GM12874 (cell line): Measurements from ENCODE around the gene DNAJC30.

ENCODE experiments used
- TF ChIP-seq, protein P1 (sequence below): IDR thresholded peaks from 2 replicates; pipeline ENCODE4 v1.5.1; 2011; ENCODE audit warnings: low read depth, mild to moderate bottlenecking, control low read depth, low read length, moderate library complexity; ENCODE audit not compliant: insufficient read depth

DNAJC30 gene

GRCh38 chr7:73683788-73684693 lies 788 bp upstream of the DNAJC30 start:
- TF ChIP-seq, protein P1, sequence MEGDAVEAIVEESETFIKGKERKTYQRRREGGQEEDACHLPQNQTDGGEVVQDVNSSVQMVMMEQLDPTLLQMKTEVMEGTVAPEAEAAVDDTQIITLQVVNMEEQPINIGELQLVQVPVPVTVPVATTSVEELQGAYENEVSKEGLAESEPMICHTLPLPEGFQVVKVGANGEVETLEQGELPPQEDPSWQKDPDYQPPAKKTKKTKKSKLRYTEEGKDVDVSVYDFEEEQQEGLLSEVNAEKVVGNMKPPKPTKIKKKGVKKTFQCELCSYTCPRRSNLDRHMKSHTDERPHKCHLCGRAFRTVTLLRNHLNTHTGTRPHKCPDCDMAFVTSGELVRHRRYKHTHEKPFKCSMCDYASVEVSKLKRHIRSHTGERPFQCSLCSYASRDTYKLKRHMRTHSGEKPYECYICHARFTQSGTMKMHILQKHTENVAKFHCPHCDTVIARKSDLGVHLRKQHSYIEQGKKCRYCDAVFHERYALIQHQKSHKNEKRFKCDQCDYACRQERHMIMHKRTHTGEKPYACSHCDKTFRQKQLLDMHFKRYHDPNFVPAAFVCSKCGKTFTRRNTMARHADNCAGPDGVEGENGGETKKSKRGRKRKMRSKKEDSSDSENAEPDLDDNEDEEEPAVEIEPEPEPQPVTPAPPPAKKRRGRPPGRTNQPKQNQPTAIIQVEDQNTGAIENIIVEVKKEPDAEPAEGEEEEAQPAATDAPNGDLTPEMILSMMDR = no peak

GRCh38 chr7:73682745-73683055 lies 553 bp downstream of the DNAJC30 start:
- TF ChIP-seq, protein P1 = no peak

GRCh38 chr7:73681031-73681430 lies 2.2 kb downstream of the DNAJC30 start:
- TF ChIP-seq, protein P1 = no peak

- TF ChIP-seq, protein P1 = no peak
These were observed 2.8 kb downstream of the DNAJC30 start for GRCh38 chr7:73680501-73680900.

DNA sequence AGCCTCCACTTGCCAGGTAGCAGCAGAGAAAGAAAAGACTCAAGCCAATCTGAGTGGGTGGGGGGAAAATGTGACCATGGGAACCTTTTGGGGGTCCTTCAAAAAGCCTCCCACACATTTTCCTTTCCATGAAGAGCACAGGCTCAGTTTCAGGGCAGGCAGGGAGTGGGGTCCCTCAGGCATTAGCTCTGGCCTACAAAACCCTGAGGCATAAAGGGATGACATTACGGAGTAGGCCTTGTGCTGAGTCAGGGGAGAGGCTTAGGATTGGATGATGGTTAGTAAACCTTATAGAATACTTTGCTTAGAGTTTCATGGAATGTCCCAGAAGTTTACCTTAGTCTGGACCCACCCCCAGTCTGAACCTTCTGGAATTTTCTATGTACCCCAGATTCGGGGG lies 3.5 kb downstream of the DNAJC30 start:
- TF ChIP-seq, protein P1 = no peak

DNA sequence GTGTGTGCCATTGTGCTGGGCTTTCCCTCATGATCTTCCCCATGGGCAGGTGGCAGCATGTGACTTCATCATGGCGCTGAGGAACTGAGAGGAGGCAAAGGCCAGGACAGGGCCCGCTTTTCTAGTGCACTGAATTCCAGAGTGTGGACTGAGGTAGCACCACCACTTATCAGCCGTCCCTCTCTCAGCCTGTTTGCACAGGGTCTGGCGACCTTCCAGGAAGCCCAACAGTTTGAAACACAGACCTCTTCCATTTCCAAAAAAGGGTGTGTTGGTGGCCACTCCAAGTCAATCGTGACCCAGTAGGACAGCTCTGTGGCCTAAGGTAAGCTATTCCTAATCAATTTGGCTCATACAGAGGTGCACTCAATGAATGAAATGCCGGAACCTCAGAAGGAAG lies 4.4 kb downstream of the DNAJC30 start:
- TF ChIP-seq, protein P1 = no peak

GRCh38 chr7:73674468-73675124 lies 8.7 kb downstream of the DNAJC30 start:
- TF ChIP-seq, protein P1 = no peak
